SU-DHL-6 (cell line): ENCODE measurements around the gene ARAP3.

ENCODE experiments used
- H2AFZ ChIP-seq: fragments of 200-600 bp; sonication (generic); 2 replicates; pipeline ENCODE4 v1.6.1; 2014; ENCODE audit warnings: low read depth, mild to moderate bottlenecking, moderate library complexity, mixed read lengths, antibody characterized with exemption, low read length; ENCODE audit not compliant: severe bottlenecking
- H3F3A ChIP-seq: fragments of 200-600 bp; shearing (Covaris generic); 2 replicates; pipeline ENCODE4 v1.6.0; 2016; ENCODE audit warnings: antibody characterized with exemption, mild to moderate bottlenecking; ENCODE audit not compliant: insufficient read depth
- H3K27ac ChIP-seq: fragments of 200-600 bp; sonication (generic); 2 replicates; pipeline ENCODE4 v1.5.1; 2016; ENCODE audit warnings: low read depth, mild to moderate bottlenecking, low read length, moderate library complexity, mixed read lengths
- H3K27me3 ChIP-seq: fragments of 200-600 bp; sonication (generic), shearing (Covaris generic); 2 replicates; pipeline ENCODE4 v1.6.0; 2014; ENCODE audit warnings: mild to moderate bottlenecking, low read length
- H3K36me3 ChIP-seq: fragments of 200-600 bp; sonication (generic); 2 replicates; pipeline ENCODE4 v1.6.1; 2014; ENCODE audit warnings: mild to moderate bottlenecking, low read length, mixed read lengths
- H3K4me2 ChIP-seq: fragments of 300-600, 200-600 bp; shearing (Covaris generic), sonication (generic); 2 replicates; pipeline ENCODE4 v1.6.0; 2014; ENCODE audit warnings: low read length, low read depth, mild to moderate bottlenecking; ENCODE audit not compliant: poor library complexity, severe bottlenecking
- H3K4me3 ChIP-seq: fragments of 200-600 bp; sonication (generic); 2 replicates; pipeline ENCODE4 v1.5.1; 2014; ENCODE audit warnings: antibody characterized with exemption, low read length, mild to moderate bottlenecking, mixed read lengths; ENCODE audit not compliant: insufficient read depth, poor library complexity, severe bottlenecking
- H3K79me2 ChIP-seq: fragments of 200-600 bp; sonication (generic); 2 replicates; pipeline ENCODE4 v1.6.1; 2014; ENCODE audit warnings: mild to moderate bottlenecking, low read length, moderate library complexity; ENCODE audit not compliant: insufficient read depth
- H3K9ac ChIP-seq: fragments of 200-600 bp; sonication (generic); 2 replicates; pipeline ENCODE4 v1.7.0; 2014; ENCODE audit warnings: mild to moderate bottlenecking, low read length
- H3K9me2 ChIP-seq: fragments of 200-600 bp; sonication (generic); replicated peaks from 2 replicates; pipeline ENCODE4 v1.6.1; 2014; ENCODE audit warnings: low read length; ENCODE audit not compliant: insufficient read depth
- H3K9me3 ChIP-seq: fragments of 200-600 bp; sonication (generic); 2 replicates; pipeline ENCODE4 v1.6.1; 2014; ENCODE audit warnings: low read length, mixed read lengths; ENCODE audit not compliant: insufficient read depth
- H4K20me1 ChIP-seq: fragments of 200-600 bp; sonication (generic); 2 replicates; pipeline ENCODE4 v1.6.1; 2014; ENCODE audit warnings: low read depth, mild to moderate bottlenecking, antibody characterized with exemption, low read length, moderate library complexity, mixed read lengths
- EZH2phosphoT487 ChIP-seq: fragments of 200-600 bp; sonication (generic), shearing (Covaris generic); conservative IDR thresholded peaks from 2 replicates; pipeline ENCODE4 v1.6.1; 2018; ENCODE audit warnings: mild to moderate bottlenecking, antibody characterized with exemption, low read length, moderate library complexity, mixed read lengths
- TF ChIP-seq, protein P1 (sequence below): fragments of 200-600 bp; sonication (generic); IDR thresholded peaks from one replicate; pipeline ENCODE4 v1.5.1; 2017; ENCODE audit warnings: antibody characterized with exemption, mild to moderate bottlenecking, low read length, moderate library complexity; ENCODE audit not compliant: insufficient read depth, poor library complexity, severe bottlenecking

ARAP3 gene

DNA sequence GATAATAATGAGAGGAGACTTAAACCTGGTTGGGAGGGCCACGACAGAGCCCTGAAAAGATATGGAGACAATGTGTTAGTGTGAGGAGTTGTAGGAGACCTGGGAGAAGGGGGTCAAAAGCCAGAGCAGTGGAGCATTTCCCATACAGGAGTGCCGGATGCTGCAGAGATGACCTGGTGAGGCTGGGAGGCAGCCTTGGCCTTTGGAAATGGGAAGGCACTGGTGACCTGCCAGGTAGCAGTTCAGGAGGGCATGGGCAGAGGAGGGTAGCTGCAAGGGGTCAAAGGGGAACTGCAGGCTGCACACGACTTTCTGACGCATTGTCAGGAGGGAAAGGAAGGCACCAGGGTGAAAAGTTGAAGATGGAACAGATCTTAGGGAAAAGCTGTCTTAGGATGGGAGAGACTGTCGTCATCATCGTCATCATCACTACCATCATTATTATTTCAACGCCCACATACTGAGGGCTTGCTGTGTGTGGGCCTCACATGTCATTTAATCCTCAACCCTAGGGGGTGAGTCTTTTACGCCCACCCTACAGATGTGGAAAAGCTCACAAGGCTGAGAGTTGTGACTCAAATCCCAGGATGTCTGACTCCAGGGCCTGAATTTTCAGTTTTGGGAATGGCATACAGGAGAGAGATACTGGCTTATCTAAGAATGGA is 13.3 kb downstream of the ARAP3 start:
- H2AFZ ChIP-seq = no peak overlapping the region
- H3K27ac ChIP-seq = no peak overlapping the region
- H3K9ac ChIP-seq = no peak overlapping the region
- no peaks in the 10 kb centered on the region for H4K20me1 ChIP-seq
- H3K36me3 ChIP-seq = no peaks in the 10 kb centered on the region
- no peaks in the 10 kb centered on the region for H3F3A ChIP-seq
- H3K4me2 ChIP-seq = no peak overlapping the region
- no peaks in the 10 kb centered on the region for H3K9me3 ChIP-seq
- no peaks in the 10 kb centered on the region for H3K27me3 ChIP-seq
- no peaks in the 10 kb centered on the region for H3K9me2 ChIP-seq
- no peak overlapping the region for H3K4me3 ChIP-seq
- H3K79me2 ChIP-seq = no peaks in the 10 kb centered on the region
- no peak for TF ChIP-seq EZH2phosphoT487
- TF ChIP-seq, protein P1, sequence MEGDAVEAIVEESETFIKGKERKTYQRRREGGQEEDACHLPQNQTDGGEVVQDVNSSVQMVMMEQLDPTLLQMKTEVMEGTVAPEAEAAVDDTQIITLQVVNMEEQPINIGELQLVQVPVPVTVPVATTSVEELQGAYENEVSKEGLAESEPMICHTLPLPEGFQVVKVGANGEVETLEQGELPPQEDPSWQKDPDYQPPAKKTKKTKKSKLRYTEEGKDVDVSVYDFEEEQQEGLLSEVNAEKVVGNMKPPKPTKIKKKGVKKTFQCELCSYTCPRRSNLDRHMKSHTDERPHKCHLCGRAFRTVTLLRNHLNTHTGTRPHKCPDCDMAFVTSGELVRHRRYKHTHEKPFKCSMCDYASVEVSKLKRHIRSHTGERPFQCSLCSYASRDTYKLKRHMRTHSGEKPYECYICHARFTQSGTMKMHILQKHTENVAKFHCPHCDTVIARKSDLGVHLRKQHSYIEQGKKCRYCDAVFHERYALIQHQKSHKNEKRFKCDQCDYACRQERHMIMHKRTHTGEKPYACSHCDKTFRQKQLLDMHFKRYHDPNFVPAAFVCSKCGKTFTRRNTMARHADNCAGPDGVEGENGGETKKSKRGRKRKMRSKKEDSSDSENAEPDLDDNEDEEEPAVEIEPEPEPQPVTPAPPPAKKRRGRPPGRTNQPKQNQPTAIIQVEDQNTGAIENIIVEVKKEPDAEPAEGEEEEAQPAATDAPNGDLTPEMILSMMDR = no peak

DNA sequence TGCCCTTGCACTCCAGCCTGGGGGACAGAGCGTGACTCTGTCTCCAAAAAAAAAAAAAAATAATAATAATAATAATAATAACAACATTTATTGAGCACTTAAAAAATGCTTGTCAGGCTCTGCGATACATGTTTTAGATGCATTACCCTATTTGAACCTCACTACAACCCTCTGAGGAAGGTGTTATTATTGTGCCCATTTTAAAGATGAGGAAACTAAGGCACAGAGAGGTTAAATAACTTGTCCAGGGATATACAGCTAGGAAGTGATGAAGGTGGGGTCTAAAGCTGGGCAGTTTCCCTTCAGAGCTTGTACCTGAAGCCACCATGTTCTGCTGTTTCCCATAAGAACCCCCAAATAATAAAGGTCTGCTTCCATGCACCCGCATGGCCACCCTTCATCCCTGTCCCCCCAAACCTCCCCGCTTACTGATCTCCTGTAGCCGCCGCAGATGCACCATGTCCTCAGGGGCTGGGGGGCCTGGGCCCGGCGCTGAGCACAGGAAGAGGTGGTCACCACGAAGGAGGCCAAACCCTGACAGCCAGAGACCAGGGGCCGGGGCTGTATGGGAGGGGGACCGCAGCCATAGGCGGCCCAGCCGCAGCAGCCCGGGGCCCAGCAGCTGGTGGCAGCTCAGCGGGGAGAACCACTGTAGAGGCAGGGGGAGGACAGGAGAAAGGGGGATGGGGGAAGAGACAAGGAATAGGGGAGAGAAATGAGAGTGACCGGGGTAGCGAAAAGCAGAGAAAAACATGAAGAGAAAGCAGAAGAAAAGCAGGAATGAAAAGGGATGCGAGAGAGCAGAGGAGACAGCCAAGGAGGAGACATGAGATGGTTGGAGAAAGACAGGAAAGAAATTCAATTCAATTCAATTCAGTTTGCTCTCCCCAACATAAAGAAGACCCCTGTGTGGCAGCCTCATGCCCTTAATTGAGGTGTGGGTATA is 15.8 kb downstream of the ARAP3 start:
- no peak overlapping the region for H3K4me3 ChIP-seq
- H3K36me3 ChIP-seq = no peaks in the 10 kb centered on the region
- no peak overlapping the region for H2AFZ ChIP-seq
- no peak overlapping the region for H3K27ac ChIP-seq
- no peaks in the 10 kb centered on the region for H4K20me1 ChIP-seq
- H3K9me2 ChIP-seq = no peaks in the 10 kb centered on the region
- H3F3A ChIP-seq = no peaks in the 10 kb centered on the region
- no peaks in the 10 kb centered on the region for H3K9me3 ChIP-seq
- H3K79me2 ChIP-seq = no peaks in the 10 kb centered on the region
- no peak overlapping the region for H3K4me2 ChIP-seq
- TF ChIP-seq EZH2phosphoT487 = no peak
- TF ChIP-seq, protein P1 = no peak
- H3K27me3 ChIP-seq = no peaks in the 10 kb centered on the region
- H3K9ac ChIP-seq = no peak overlapping the region

DNA sequence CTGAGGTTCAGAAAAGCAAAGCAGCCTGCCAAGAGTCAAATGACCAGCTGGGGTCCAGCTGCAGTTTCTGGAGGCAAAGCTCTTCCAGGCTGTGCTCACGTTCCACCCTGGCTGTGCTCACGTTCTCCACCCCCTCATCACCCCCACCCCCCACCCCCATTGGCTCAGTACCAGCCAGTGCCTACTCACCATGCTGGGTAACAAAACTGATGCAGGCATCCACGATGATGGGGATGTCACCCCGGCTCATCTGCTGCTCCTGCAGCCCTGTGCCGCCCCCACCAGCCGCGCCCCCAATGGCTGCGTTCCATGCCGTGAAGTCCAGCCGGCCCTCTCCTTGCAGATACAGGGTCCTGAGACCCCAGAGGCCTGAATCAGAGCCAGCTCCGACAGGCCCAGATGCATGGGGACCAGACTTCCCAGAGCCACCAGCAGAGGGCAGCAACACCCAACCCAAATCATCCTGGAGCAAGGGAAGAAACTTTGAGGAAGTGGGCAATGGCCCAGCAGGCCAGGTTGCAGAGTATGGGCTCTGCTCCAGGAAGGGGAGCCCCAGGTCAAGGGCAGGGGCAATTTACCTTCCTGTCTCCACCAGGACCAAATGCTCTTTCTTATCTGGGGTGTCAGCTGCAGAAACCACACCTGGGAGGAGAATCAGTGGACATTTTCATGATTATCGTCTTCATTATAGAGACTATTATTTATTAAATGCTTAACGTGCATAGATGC is 17.1 kb downstream of the ARAP3 start:
- Histone ChIP-seq H3K9me3 (no peaks in the 10 kb centered on the region), H3K9me2 (no peaks in the 10 kb centered on the region), H3K27me3 (no peaks in the 10 kb centered on the region), H3K27ac (no peak overlapping the region), H3K4me2 (no peak overlapping the region), H4K20me1 (no peaks in the 10 kb centered on the region), H3K9ac (no peak overlapping the region), H3F3A (no peaks in the 10 kb centered on the region), H3K79me2 (no peaks in the 10 kb centered on the region), H3K36me3 (no peaks in the 10 kb centered on the region), H3K4me3 (no peak overlapping the region), H2AFZ (peak overlapping the region; percentile 72)
- no peak for TF ChIP-seq EZH2phosphoT487
- TF ChIP-seq, protein P1 = peak; percentile 86
